Esophagus (tissue), 2 donors: Measurements from ENCODE around the gene NUP54. TPM values are rescaled to one million over a fixed set of nuclear protein-coding genes. Genes with fewer than 3 reads are reported as not detected.

Experiments used
- H3K27ac ChIP-seq, 2 donors: one replicate each; pipeline ENCODE4 v1.5.1; 2013; ENCODE audit warnings: low read depth in 2 of 2, mild to moderate bottlenecking in 2 of 2, inconsistent platforms in 1 of 2, low read length in 1 of 2, moderate library complexity in 1 of 2
- H3K27me3 ChIP-seq, 2 donors: one replicate each; pipeline ENCODE4 v1.6.1; 2013; ENCODE audit warnings: low read length in 2 of 2, control low read depth in 1 of 2, mild to moderate bottlenecking in 1 of 2; ENCODE audit not compliant: insufficient read depth in 2 of 2, control insufficient read depth in 1 of 2
- H3K36me3 ChIP-seq, 2 donors: one replicate each; pipeline ENCODE4 v1.6.1; 2013; ENCODE audit warnings: low read length in 1 of 2; ENCODE audit not compliant: control insufficient read depth in 2 of 2, insufficient read depth in 2 of 2
- H3K4me1 ChIP-seq, 2 donors: one replicate each; pipeline ENCODE4 v1.6.1; 2013; ENCODE audit warnings: low read length in 1 of 2; ENCODE audit not compliant: control insufficient read depth in 2 of 2, insufficient read depth in 2 of 2
- H3K4me3 ChIP-seq, 2 donors: one replicate each; pipeline ENCODE4 v1.5.1; 2013; ENCODE audit warnings: low read length in 2 of 2, mild to moderate bottlenecking in 2 of 2, low read depth in 1 of 2, moderate library complexity in 1 of 2
- H3K9me3 ChIP-seq, 2 donors: one replicate each; pipeline ENCODE4 v1.6.1; 2013; ENCODE audit warnings: mild to moderate bottlenecking in 2 of 2, low read depth in 1 of 2, low read length in 1 of 2, moderate library complexity in 1 of 2; ENCODE audit not compliant: control insufficient read depth in 2 of 2, insufficient read depth in 1 of 2
- WGBS, 2 donors: extraction: QIAGEN DNeasy Blood & Tissue Kit; methylation state at CpG; one replicate each; pipeline ENCODE4 v1.1.7; 2013; 5-methylcytosine and 5-hydroxymethylcytosine counted together
- polyA plus RNA-seq, 2 donors: library from polyadenylated mRNA; stranded (reverse); fragments of 200-250 nt; gene quantifications; one replicate each; pipeline ENCODE4 v1.2.3, GENCODE V29; 2013
- donor health status: healthy with polysubstance abuse.
- donor health status: Bipolar disorder and iron deficiency.

Gene NUP54
- polyA plus RNA-seq, 2 donors: 18.0 to 18.4 TPM

DNA sequence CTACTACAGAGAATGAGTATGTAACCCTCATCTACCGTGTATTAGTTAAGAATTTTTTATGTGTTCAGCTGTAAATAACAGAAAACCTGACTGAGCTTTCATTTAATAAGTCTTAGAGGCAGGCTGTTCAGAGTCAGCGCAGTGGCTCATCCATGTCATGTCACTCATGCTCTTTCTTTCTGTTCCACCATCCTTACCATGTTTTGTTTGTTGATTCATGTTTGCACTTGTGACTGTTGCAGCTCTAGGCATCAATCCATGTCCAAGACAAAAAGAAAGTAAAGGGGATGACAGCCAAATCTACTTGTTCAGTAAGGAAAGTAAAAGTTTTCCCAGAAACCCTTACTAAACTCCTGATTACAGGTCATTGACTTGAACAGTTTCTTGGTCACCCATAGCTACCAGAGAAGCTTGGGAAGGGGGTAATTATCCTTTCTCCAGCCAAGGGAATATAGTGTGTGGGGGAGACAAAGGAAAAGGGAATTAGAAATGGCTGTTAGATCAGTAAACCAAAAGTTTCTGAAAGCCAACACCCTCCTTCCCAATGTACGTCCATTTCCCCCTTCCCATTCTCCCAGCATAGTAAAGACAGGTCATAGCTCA is 64.7 kb downstream of the NUP54 start:
- WGBS, 2 donors: 49 to 68% methylated on average over 3 of the region's 3 CpGs
- no peaks in the 10 kb centered on the region for H3K36me3 ChIP-seq
- H3K4me1 ChIP-seq: no peaks in the 10 kb centered on the region
- H3K4me3 ChIP-seq: no peak overlapping the region
- H3K27ac ChIP-seq: peak overlapping the region in 1 of 2 donors; percentile 25
- H3K27me3 ChIP-seq: no peaks in the 10 kb centered on the region
- no peaks in the 10 kb centered on the region for H3K9me3 ChIP-seq

DNA sequence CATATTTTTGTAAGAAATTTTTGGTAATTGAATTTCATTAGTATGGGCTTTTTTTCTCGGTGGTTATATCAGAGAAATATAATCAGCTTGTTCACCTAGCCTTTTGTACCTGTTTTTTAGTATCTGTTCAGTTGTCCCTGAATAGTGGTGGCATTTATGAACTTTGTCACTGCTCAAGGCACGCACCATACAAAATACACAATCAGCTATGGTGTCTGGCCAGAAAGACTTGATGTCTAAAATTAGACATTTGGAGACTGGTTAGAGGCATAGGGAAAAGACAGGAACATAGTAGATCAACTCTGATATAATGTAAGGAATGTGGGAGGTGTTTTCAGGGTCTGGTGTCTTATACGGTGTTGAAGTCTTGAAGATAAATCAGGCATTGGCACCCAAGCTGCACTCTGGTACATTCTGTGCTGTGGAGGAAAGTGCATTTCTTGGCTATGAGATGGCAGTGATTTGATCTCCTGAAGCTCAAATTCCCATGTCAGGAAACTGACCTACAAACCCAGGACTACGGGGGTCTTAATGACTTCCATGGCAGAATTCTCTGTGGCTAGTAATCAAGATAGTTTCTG is 70.1 kb downstream of the NUP54 start:
- Histone ChIP-seq H3K9me3 (no peaks in the 10 kb centered on the region), H3K36me3 (no peaks in the 10 kb centered on the region), H3K4me3 (no peak overlapping the region), H3K4me1 (no peaks in the 10 kb centered on the region), H3K27me3 (no peaks in the 10 kb centered on the region), H3K27ac (no peak overlapping the region)
- 73 to 77% methylated on average over 4 of the region's 4 CpGs for WGBS, 2 donors

DNA sequence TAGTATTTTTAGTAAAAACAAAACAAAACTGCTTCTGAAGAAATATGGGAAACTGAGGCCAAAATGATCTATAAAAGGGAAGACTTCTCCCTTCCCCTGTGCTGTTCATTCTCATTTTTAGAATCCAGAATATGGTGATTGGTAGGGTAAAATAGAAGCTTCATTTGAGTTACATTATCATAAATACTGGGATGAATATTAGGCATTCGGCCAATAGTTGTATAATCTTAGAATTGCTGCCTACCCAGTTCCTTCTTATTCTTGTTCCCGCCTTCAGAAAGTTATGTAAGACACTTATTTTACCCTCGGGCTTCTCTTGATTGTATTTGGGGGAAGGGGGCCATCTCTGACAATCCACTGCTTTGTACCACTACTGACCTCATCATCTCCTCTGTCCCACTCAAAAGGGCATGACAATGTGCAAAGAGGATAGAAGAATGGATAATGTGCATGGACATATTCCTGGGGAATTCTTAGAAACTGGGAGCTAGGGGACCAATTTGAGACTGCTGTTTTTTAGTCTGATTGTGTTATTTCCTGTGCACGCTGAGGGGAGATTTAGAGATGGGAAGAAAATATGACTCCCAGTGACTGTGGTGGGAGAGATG is 73.1 kb downstream of the NUP54 start:
- WGBS, 2 donors: 69 to 73% methylated on average over 4 of the region's 4 CpGs
- Histone ChIP-seq H3K27me3 (no peaks in the 10 kb centered on the region), H3K4me1 (no peaks in the 10 kb centered on the region), H3K4me3 (no peak overlapping the region), H3K9me3 (no peaks in the 10 kb centered on the region), H3K36me3 (no peaks in the 10 kb centered on the region), H3K27ac (no peak overlapping the region)

DNA sequence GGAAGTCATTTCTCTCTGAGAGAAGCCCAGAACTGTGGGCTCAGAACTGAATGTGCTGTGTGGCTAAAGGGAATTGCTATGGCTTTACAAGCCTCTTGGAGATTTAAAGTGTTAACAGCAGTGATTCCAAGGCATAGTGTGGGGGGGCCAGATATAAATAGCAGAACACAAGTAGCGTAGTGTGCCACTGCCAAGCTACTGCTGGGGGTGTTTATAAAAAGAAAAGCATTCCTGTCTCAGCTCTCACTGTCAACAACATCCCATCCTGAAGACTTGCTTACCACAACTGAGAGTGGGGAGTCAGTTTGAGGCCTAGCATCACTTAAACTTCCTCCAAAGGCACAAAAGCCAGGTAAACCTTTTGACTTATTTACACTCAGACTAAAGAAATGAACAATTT is 73.7 kb downstream of the NUP54 start, which contains the start of gene ART3:
Gene ART3 (plus strand): TSS at position 242 of the 400 bp plus-strand sequence. CDS start 1,181 bp downstream, outside the sequence.
- WGBS, 2 donors: 76 to 83% methylated on average over 1 of the region's 1 CpG
- Histone ChIP-seq H3K36me3 (no peaks in the 10 kb centered on the region), H3K27ac (no peak within 1 kb of the TSS), H3K27me3 (no peaks in the 10 kb centered on the region), H3K4me3 (no peak within 1 kb of the TSS), H3K4me1 (no peaks in the 10 kb centered on the region), H3K9me3 (no peaks in the 10 kb centered on the region)

DNA sequence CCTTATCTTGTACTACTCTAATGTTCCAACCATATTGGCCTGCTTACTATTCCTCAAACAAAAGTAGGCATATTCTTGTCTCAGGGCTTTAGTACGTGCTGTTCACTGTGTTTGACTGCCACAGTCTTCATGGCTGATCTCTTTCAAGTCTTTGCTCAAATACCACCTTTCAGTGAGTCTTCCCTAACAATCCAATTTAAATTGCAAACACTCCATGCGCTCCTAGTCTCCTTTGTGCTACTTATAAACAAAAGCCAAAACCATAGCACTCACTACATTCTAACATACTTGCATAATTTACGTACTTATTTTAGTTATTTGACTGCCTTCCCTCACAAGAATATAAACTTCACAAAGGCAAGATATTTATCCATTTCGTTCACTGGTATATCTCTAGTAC is 75.4 kb downstream of the NUP54 start:
- no peak overlapping the region for H3K27ac ChIP-seq
- no peaks in the 10 kb centered on the region for H3K36me3 ChIP-seq
- H3K4me3 ChIP-seq: no peak overlapping the region
- H3K9me3 ChIP-seq: no peaks in the 10 kb centered on the region
- WGBS, 2 donors: 78 to 85% methylated on average over 4 of the region's 4 CpGs
- no peaks in the 10 kb centered on the region for H3K27me3 ChIP-seq
- H3K4me1 ChIP-seq: no peaks in the 10 kb centered on the region

DNA sequence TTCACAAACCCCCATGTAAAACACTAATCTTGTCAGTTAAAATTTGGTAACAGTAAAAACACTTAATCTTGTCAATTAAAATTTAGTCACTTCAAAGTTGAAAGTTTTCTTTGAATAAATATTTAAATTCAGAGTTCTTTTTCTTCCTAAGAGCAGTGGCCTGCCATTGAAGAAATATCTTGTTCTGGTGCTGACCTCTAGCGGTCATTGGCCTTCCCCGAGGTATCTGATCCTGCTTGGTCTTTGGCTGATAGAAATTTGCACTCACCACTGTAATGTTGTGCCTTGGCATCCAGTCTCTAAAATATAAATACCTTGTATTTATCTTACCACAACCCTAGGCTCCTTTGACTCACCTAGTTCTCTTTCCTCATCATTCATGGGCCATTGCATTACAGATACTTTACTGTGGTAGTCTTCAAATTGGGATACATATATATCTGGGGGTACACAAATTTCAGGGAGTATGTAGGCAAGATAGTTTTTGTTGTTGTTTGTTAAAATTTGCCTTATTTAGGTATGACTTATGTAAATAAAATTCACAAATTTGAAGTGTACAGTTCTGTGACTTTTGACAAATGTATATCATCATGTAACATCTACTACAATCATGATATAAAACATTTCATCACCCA is 80.4 kb downstream of the NUP54 start:
- Histone ChIP-seq H3K9me3 (no peaks in the 10 kb centered on the region), H3K27me3 (no peaks in the 10 kb centered on the region), H3K27ac (no peak overlapping the region), H3K36me3 (no peaks in the 10 kb centered on the region), H3K4me3 (no peak overlapping the region), H3K4me1 (no peaks in the 10 kb centered on the region)
- WGBS, 2 donors: 0 to 3% methylated on average over 2 of the region's 2 CpGs

DNA sequence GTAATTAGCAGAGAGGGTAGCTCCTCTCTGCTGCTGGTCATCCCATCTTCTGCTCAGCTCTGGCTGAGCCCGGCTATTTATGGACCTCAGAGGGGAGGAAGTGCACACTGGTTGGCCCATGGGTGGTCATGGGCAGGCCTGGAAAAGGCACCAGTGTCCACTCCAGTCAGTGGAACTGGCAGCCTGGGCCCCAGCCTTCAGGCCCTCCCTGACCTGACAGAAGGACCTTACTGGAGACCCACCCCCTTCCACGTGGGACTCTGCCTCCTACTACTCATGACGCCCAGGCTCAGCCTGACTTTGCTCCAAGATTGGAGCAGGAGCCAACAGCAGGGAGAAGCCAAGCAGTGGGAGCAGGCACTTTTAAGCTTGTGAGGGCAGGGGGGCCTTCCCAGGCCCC is 81.7 kb downstream of the NUP54 start:
- Histone ChIP-seq H3K27ac (no peak overlapping the region), H3K9me3 (no peaks in the 10 kb centered on the region), H3K4me1 (no peaks in the 10 kb centered on the region), H3K36me3 (no peaks in the 10 kb centered on the region), H3K27me3 (no peaks in the 10 kb centered on the region), H3K4me3 (no peak overlapping the region)
- WGBS, 2 donors: 71 to 83% methylated on average over 3 of the region's 3 CpGs

Other genes with a start within 250 kb of the NUP54 start
- gene PPEF2, start 245.9 kb downstream of the NUP54 start, polyA plus RNA-seq: not detected
- gene NAAA, start 207.4 kb downstream of the NUP54 start, polyA plus RNA-seq: 10 to 100 TPM; 10.4 to 37.3 TPM
- gene SDAD1, start 157.5 kb downstream of the NUP54 start, polyA plus RNA-seq: 10 to 100 TPM in 1 of 2 donors, 1 to 10 TPM in 1; 6.5 to 14.0 TPM
- gene CXCL9, start 140.9 kb downstream of the NUP54 start, polyA plus RNA-seq: under 1 TPM; 0.22 to 0.29 TPM
- under 1 TPM; 0.73 to 0.77 TPM for gene CXCL10, start 124.9 kb downstream of the NUP54 start, polyA plus RNA-seq
- gene CXCL11, start 112.3 kb downstream of the NUP54 start, polyA plus RNA-seq: under 1 TPM in 1 of 2 donors, not detected in 1; 0.07 TPM
- gene ART3, start 73.7 kb downstream of the NUP54 start, polyA plus RNA-seq: under 1 TPM; 0.29 to 0.31 TPM
- gene SCARB2, start 65.4 kb upstream of the NUP54 start, polyA plus RNA-seq: 10 to 100 TPM; 21.7 to 26.3 TPM
- under 1 TPM; 0.47 to 0.71 TPM for gene FAM47E, start 103.3 kb upstream of the NUP54 start, polyA plus RNA-seq
- 1 to 10 TPM in 1 of 2 donors, under 1 TPM in 1; 0.71 to 2.7 TPM for gene STBD1, start 158.3 kb upstream of the NUP54 start, polyA plus RNA-seq